DMS 273 (cell line): ENCODE data around the gene ZNF35.
A peak's percentile ranks its signal among the peaks of the same experiment; 100 is the strongest.
"Not testable (repeated sequence)": the region's sequence is repeated elsewhere in the genome, so short reads cannot be mapped to it uniquely, and the experiment has no call there.

Experiments used
- DNase-seq: peaks from one replicate; lab custom pipeline; 2025; ENCODE audit not compliant: unreplicated experiment; lab: John Stamatoyannopoulos, UW

ZNF35 gene

DNA sequence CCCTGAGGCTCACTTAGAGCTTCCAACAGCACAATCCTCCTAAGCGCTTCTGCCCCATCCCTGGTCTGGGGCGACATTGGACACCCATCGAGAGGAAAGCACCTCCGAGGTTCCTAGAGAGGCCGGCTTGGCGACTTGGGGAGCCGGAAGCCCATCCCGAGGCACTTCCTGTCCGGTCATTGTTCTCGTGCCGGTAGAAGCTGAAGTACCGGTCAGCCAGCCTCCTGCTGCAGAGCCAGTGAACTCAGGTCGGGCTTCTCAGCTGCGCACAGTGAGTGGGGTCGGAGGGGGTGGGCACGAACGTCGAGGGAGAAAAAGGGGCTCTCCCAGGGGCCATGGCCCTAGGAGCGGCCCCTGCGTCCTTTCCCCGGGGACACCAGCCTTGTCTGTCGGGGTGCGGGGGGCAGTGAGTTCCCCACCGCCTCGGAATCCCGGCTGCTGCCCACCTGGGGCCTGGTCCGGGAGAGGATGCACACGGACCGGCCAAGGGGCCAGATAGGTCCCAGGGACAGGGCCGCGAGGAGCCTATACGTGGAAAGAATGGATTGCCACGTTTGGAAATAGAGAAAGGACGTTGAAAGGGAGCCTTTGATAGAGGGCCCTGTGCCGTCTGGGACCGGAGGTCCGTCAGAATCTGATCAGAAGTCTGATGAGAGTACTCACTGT lies at the start of gene ZNF35:
Gene ZNF35 (plus strand): TSS at position 169 of the 666 bp plus-strand sequence. CDS start 2,336 bp downstream, outside the sequence.
- peak; percentile 91 for DNase-seq

DNA sequence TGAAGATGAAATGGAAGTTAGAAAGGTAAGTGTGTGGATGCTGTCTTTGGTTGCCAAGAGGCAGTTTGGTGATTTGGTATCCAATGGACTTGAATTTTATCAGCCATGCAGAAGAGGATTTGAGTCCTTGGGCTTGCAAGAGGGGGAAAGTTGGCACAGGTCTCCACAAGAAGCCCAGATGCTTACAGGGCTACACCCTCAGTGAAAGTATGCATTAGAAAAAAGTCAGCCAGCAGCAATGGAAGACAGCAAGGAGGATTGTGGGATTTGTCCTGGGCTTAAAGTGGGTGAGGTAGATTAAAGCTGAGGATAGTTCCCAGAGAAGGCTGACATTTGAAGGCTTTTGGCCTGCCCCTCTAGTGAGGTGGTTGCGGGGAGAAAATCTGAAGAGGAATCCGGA lies 46.8 kb upstream of the ZNF35 start:
- no peak for DNase-seq

DNA sequence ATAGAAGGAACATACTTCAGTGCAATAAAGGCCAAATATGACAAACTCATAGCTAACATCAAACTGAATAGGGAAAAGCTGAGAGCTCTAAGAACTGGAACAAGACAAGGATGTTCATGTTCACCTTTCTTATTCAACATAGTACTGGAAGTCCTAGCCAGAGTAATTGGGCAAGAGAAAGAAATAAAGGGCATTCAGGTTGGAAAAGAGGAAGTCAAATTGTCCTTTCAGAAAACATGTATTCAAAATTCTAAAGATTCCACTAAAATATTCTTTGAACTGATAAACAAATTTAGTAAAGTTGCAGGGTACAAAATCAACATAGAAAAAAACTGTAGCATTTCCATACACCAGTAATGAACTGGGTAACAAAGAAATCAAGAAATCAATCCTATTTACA lies 35.9 kb upstream of the ZNF35 start:
- no peak for DNase-seq

DNA sequence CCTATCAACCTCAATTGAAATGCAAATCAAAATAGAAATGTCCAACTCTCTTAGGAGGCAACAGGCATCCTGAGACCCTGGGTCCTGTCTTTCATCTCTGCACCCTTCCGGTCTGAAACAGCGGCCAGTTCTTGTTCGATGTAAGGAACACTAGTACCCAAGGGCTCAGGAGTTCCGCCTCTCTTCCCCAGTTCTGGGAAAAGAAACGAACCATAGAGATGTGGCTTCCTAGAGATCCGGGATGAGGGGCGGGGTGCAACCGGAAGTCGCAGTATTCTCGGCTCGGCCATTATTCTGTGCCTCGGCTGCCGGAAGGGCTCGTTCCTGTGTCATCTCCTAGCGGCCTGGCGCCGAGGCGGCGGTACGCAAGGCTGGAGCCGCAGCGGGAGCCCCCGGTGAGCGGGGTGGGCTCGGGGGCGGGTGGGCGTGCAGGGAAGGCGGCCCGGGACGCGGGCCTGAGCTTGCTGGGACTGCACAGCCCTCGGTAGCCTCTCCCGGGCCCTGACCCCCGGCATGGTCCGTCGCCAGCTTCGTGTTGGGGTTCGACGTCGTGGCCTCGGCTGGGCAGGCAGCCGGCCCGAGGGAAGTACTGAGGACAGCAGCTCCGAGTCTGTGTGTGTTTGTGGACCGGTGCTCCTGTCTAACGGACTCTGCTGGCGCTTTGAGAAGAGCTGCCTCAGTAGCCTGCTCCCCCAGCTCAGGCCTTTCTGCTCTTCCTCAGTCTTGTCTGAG lies 23.6 kb upstream of the ZNF35 start, which contains the start of gene ZNF197:
Gene ZNF197 (plus strand): TSS at position 288 of the 732 bp plus-strand sequence. CDS start 4,119 bp downstream, outside the sequence.
- DNase-seq = peak; percentile 95

GRCh38 chr3:44628716-44629115 lies 19.8 kb upstream of the ZNF35 start:
- no peak for DNase-seq

GRCh38 chr3:44632193-44632592 lies 16.3 kb upstream of the ZNF35 start:
- no peak for DNase-seq

DNA sequence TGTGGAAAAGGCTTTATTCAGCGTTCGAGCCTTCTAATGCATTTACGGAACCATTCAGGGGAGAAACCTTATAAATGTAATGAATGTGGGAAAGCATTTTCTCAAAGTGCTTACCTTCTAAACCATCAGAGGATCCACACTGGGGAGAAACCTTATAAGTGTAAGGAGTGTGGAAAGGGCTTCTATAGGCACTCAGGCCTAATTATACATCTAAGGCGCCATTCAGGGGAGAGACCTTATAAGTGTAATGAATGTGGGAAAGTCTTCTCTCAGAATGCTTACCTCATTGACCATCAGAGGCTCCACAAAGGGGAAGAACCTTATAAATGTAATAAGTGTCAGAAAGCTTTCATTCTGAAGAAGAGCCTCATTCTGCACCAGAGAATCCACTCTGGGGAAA lies 6.2 kb upstream of the ZNF35 start:
- no peak for DNase-seq

- no peak for DNase-seq
These were observed 5.5 kb upstream of the ZNF35 start for GRCh38 chr3:44643024-44643423.

- no peak for DNase-seq
These were observed 761 bp upstream of the ZNF35 start for GRCh38 chr3:44647771-44648170.

DNA sequence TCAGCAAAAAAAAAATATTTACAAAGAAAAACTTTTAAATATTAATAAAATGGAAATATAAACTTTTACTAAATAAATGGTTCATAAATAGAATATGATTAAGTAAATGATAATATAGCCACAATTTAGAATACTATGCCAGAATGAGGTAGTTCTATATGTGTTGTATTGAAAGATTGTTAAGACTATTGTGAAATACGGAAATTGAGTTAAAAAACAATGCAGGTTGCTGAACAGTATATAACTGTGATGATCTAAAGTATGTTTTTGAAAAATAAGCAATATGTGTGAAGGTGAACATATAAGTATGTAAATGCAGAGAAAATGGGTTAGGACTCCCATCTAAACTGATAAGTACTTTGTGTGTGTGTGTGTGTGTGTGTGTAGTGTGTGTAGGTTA lies 1.2 kb downstream of the ZNF35 start:
- no peak for DNase-seq

GRCh38 chr3:44654039-44654438 lies 5.5 kb downstream of the ZNF35 start:
- DNase-seq = no peak

- DNase-seq = no peak
These were observed 10.5 kb downstream of the ZNF35 start for GRCh38 chr3:44659015-44659414.

DNA sequence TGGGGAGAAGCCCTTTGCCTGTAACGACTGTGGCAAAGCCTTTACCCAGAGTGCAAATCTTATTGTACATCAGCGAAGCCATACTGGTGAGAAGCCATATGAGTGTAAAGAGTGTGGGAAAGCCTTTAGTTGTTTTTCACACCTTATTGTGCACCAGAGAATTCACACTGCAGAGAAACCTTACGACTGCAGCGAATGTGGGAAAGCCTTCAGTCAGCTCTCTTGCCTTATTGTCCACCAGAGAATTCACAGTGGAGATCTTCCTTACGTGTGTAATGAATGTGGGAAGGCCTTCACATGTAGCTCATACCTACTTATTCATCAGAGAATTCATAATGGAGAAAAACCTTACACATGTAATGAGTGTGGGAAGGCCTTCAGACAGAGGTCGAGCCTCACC lies 10.9 kb downstream of the ZNF35 start:
- DNase-seq = no peak

- no peak for DNase-seq
These were observed 12.7 kb downstream of the ZNF35 start for GRCh38 chr3:44661189-44661588.

- no peak for DNase-seq
These were observed 16.6 kb downstream of the ZNF35 start for GRCh38 chr3:44665173-44665572.

DNA sequence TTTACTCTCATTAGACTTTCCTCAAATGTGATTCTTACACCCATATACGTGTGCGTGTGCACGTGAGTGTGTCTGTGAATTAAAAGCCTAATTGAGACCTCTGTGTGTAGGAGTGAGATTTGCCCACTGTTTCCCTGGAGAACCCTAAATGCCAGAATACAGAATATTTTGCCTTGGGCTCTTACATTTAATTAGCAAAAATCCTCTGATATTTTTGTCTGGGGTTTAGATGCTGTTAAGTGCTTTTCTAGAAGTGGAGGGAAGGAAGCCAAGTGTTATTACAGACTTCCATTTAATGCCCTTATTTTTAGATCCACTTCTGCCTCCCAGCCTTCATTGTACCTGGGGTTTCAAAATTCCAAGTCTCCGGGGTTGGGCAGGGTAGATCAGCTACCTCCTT lies 17.8 kb downstream of the ZNF35 start:
- DNase-seq = no peak

GRCh38 chr3:44669760-44670159 lies 21.2 kb downstream of the ZNF35 start:
- DNase-seq = no peak

DNA sequence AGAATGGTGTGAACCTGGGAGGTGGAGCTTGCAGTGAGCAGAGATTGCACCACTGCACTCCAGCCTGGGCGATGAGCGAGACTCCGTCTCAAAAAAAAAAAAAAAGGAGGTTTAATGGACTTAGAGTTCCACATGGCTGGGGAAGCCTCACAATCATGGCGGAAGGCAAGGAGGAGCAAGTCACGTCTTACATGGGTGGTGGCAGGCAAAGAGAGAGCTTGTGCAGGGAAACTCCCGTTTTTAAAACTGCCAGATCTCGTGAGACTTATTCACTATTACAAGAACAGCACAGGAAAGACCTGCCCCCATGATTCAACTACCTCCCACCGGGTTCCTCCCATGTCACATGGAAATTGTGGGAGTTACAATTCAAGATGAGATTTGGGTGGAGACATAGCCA lies 24.9 kb downstream of the ZNF35 start:
- DNase-seq = not testable (repeated sequence)

GRCh38 chr3:44674211-44674610 lies 25.7 kb downstream of the ZNF35 start:
- DNase-seq = no peak

GRCh38 chr3:44678480-44679116 lies 30.1 kb downstream of the ZNF35 start:
- DNase-seq = no peak

DNA sequence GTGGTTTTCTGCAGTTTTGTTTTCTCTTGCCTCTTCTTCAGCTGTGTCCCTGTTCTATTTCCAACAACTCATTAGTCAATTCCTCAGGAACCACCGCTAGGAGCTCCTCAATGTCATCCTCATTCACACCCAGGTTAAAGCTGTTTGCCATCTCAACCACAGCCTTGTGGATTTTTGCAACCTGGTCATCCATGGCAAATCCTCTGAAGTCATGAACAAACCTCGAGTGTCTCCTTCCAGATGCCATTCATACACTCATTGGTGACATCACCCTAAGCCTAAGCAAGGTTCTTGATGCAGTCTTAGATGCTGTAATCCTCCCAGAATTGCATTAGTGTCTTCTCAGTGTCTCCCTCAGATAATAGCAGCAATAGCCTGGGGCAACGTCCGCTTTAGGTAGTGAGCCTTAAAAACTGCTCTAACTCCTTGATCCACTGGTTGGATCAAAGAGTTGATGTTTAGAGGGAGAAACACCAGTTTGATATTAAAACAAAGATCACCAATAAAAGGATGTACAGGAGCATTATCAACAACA lies 32.5 kb downstream of the ZNF35 start:
- DNase-seq = no peak
